T-helper 17 cell (primary cell): ENCODE results near the gene NTRK2. TPM values are rescaled to one million over a fixed set of nuclear protein-coding genes. Genes with fewer than 3 reads are reported as not detected.
"Not testable (repeated sequence)": the region's sequence is repeated elsewhere in the genome, so short reads cannot be mapped to it uniquely, and the experiment has no call there.

Experiments used
- ATAC-seq: fragments of 150-1000 bp; cut with Tn5 transposase; 2 replicates; pipeline ENCODE4 v1.10.0; 2021; ENCODE audit warnings: mild to moderate bottlenecking, moderate library complexity
- DNase-seq, 3 donors: peaks; one replicate each; pipeline versions ENCODE4 v3.0.0 to v3.0.0-alpha.2; 2020 to 2021
- H3K9me3 ChIP-seq: one replicate; pipeline ENCODE4 v1.7.0; 2013; ENCODE audit warnings: low read length, mild to moderate bottlenecking; ENCODE audit not compliant: control insufficient read depth, poor library complexity, severe bottlenecking
- H3K27ac Mint-ChIP-seq: one replicate; pipeline ENCODE4 v1.8.0; 2022; ENCODE audit warnings: mild to moderate bottlenecking, moderate library complexity, mixed read lengths
- H3K27me3 Mint-ChIP-seq: one replicate; pipeline ENCODE4 v1.8.0; 2022; ENCODE audit warnings: mixed read lengths
- H3K36me3 Mint-ChIP-seq: one replicate; pipeline ENCODE4 v1.8.0; 2022; ENCODE audit warnings: low read depth, mixed read lengths
- H3K4me1 Mint-ChIP-seq: one replicate; pipeline ENCODE4 v1.8.0; 2022; ENCODE audit warnings: mild to moderate bottlenecking, mixed read lengths
- H3K4me3 Mint-ChIP-seq: one replicate; pipeline ENCODE4 v1.8.0; 2022; ENCODE audit warnings: mild to moderate bottlenecking, moderate library complexity, mixed read lengths
- total RNA-seq, 4 donors: library from RNA in 2 of 4; stranded (reverse) in 2 of 4; gene quantifications; one replicate each; pipeline ENCODE4 v1.2.3 and lab custom pipeline; 2022 to 2026

The NTRK2 gene
- total RNA-seq, 2 donors from 2014 or later: 1.1 to 1.6 TPM

GRCh38 chr9:85054017-85054416 is 384.5 kb downstream of the NTRK2 start:
- H3K36me3 Mint-ChIP-seq: no peaks in the 10 kb centered on the region
- no peaks in the 10 kb centered on the region for H3K9me3 ChIP-seq
- no peak overlapping the region for H3K4me3 Mint-ChIP-seq
- H3K4me1 Mint-ChIP-seq: no peaks in the 10 kb centered on the region
- DNase-seq (no peak), ATAC-seq (no peak)
- H3K27me3 Mint-ChIP-seq: peaks cover 30% of the 10 kb centered on the region
- H3K27ac Mint-ChIP-seq: no peak overlapping the region

GRCh38 chr9:85055506-85056202 is 386.1 kb downstream of the NTRK2 start:
- Mint-ChIP-seq H3K27ac (no peak overlapping the region), H3K27me3 (peaks cover 45% of the 10 kb centered on the region), H3K36me3 (no peaks in the 10 kb centered on the region), H3K4me1 (no peaks in the 10 kb centered on the region), H3K4me3 (no peak overlapping the region)
- DNase-seq: no peak
- no peaks in the 10 kb centered on the region for H3K9me3 ChIP-seq
- ATAC-seq: no peak

- Mint-ChIP-seq H3K36me3 (no peaks in the 10 kb centered on the region), H3K27ac (no peak overlapping the region), H3K4me1 (no peaks in the 10 kb centered on the region), H3K27me3 (peaks cover 49% of the 10 kb centered on the region), H3K4me3 (no peak overlapping the region)
- ATAC-seq: no peak
- no peaks in the 10 kb centered on the region for H3K9me3 ChIP-seq
- no peak for DNase-seq
These were observed 386.7 kb downstream of the NTRK2 start for GRCh38 chr9:85056203-85056572.

- ATAC-seq: no peak
- H3K9me3 ChIP-seq: no peaks in the 10 kb centered on the region
- Mint-ChIP-seq H3K4me1 (no peaks in the 10 kb centered on the region), H3K27me3 (peaks cover 37% of the 10 kb centered on the region), H3K27ac (no peak overlapping the region), H3K4me3 (no peak overlapping the region), H3K36me3 (no peaks in the 10 kb centered on the region)
- no peak for DNase-seq
These were observed 392.4 kb downstream of the NTRK2 start for GRCh38 chr9:85061969-85062368.

- DNase-seq (no peak), ATAC-seq (no peak)
- Mint-ChIP-seq H3K36me3 (no peaks in the 10 kb centered on the region), H3K27me3 (peaks cover 34% of the 10 kb centered on the region), H3K27ac (no peak overlapping the region), H3K4me1 (no peaks in the 10 kb centered on the region), H3K4me3 (no peak overlapping the region)
- no peaks in the 10 kb centered on the region for H3K9me3 ChIP-seq
These were observed 393.0 kb downstream of the NTRK2 start for GRCh38 chr9:85062385-85063022.

GRCh38 chr9:85064811-85065371 is 395.4 kb downstream of the NTRK2 start:
- no peaks in the 10 kb centered on the region for H3K9me3 ChIP-seq

GRCh38 chr9:85067792-85068191 is 398.3 kb downstream of the NTRK2 start:
- Mint-ChIP-seq H3K36me3 (no peaks in the 10 kb centered on the region), H3K4me3 (no peak overlapping the region), H3K27me3 (peaks cover 5% of the 10 kb centered on the region), H3K4me1 (no peaks in the 10 kb centered on the region), H3K27ac (no peak overlapping the region)
- DNase-seq: no peak
- no peak for ATAC-seq
- H3K9me3 ChIP-seq: no peaks in the 10 kb centered on the region

More at GRCh38 chr9:85064811-85065371, 395.4 kb downstream of the NTRK2 start:
- Mint-ChIP-seq H3K4me3 (no peak overlapping the region), H3K36me3 (no peaks in the 10 kb centered on the region), H3K27me3 (peaks cover 24% of the 10 kb centered on the region), H3K27ac (no peak overlapping the region), H3K4me1 (no peaks in the 10 kb centered on the region)
- DNase-seq (no peak), ATAC-seq (no peak)

GRCh38 chr9:85069421-85069820 is 399.9 kb downstream of the NTRK2 start:
- H3K4me3 Mint-ChIP-seq, H3K36me3 Mint-ChIP-seq, H3K27ac Mint-ChIP-seq, H3K27me3 Mint-ChIP-seq, H3K9me3 ChIP-seq, H3K4me1 Mint-ChIP-seq, ATAC-seq, DNase-seq: not testable (repeated sequence)
